Trophoblast cell (in vitro differentiated cells and primary cell): Measurements from ENCODE around the gene NUB1.

Experiments
- DNase-seq, 2 donors: peaks; one replicate each; pipeline ENCODE4 v3.0.0-alpha.2; 2016
- H2AFZ ChIP-seq: 2 replicates; pipeline ENCODE4 v1.6.1; 2013; ENCODE audit warnings: low read length, moderate library complexity, mild to moderate bottlenecking; ENCODE audit not compliant: insufficient read depth, poor library complexity
- H2AK5ac ChIP-seq: 2 replicates; pipeline ENCODE4 v1.6.1; 2013; ENCODE audit warnings: mild to moderate bottlenecking, low read length
- H2BK120ac ChIP-seq: 2 replicates; pipeline ENCODE4 v1.6.1; 2013; ENCODE audit warnings: low read length, mild to moderate bottlenecking, moderate library complexity; ENCODE audit not compliant: insufficient read depth, poor library complexity
- H2BK12ac ChIP-seq: 2 replicates; pipeline ENCODE4 v1.6.1; 2013; ENCODE audit warnings: mild to moderate bottlenecking, low read length, moderate library complexity
- H2BK5ac ChIP-seq: 2 replicates; pipeline ENCODE4 v1.6.1; 2013; ENCODE audit warnings: low read length, low read depth, moderate library complexity, mild to moderate bottlenecking; ENCODE audit not compliant: poor library complexity
- H3K14ac ChIP-seq: 2 replicates; pipeline ENCODE4 v1.6.1; 2013; ENCODE audit warnings: mild to moderate bottlenecking, low read length
- H3K18ac ChIP-seq: 2 replicates; pipeline ENCODE4 v1.6.1; 2013; ENCODE audit warnings: mild to moderate bottlenecking, low read length
- H3K23ac ChIP-seq: 2 replicates; pipeline ENCODE4 v1.6.1; 2013; ENCODE audit warnings: low read length
- H3K27ac ChIP-seq: 2 replicates; pipeline ENCODE4 v1.5.1; 2013; ENCODE audit warnings: low read depth, mild to moderate bottlenecking, inconsistent platforms, low read length, moderate library complexity
- H3K27me3 ChIP-seq: 2 replicates; pipeline ENCODE4 v1.6.1; 2013; ENCODE audit warnings: inconsistent platforms, mild to moderate bottlenecking, low read length, moderate library complexity; ENCODE audit not compliant: insufficient read depth
- H3K36me3 ChIP-seq, 2 experiments: 1 replicate in 1 of 2; 2 replicates in 1 of 2; pipeline ENCODE4 v1.6.1; 2013; ENCODE audit warnings: low read length in 2 of 2, mild to moderate bottlenecking in 2 of 2, moderate library complexity in 1 of 2; ENCODE audit not compliant: insufficient read depth in 2 of 2, control insufficient read depth in 1 of 2
- H3K4ac ChIP-seq: 2 replicates; pipeline ENCODE4 v1.6.1; 2013; ENCODE audit warnings: low read depth, mild to moderate bottlenecking, low read length, moderate library complexity
- H3K4me1 ChIP-seq, 2 experiments: 1 replicate in 1 of 2; 2 replicates in 1 of 2; pipeline ENCODE4 v1.6.1; 2013; ENCODE audit warnings: low read length in 2 of 2, mild to moderate bottlenecking in 2 of 2, moderate library complexity in 1 of 2; ENCODE audit not compliant: insufficient read depth in 2 of 2, control insufficient read depth in 1 of 2
- H3K4me2 ChIP-seq: 2 replicates; pipeline ENCODE4 v1.6.1; 2013; ENCODE audit warnings: inconsistent platforms, mild to moderate bottlenecking, low read length, moderate library complexity
- H3K4me3 ChIP-seq: 2 replicates; pipeline ENCODE4 v1.5.1; 2013; ENCODE audit warnings: mild to moderate bottlenecking, low read depth, low read length, inconsistent platforms
- H3K79me1 ChIP-seq: one replicate; pipeline ENCODE4 v1.6.1; 2013; ENCODE audit warnings: low read length
- H3K79me2 ChIP-seq: 2 replicates; pipeline ENCODE4 v1.6.1; 2013; ENCODE audit warnings: low read length, mild to moderate bottlenecking; ENCODE audit not compliant: control insufficient read depth, insufficient read depth, poor library complexity
- H3K9ac ChIP-seq: 2 replicates; pipeline ENCODE4 v1.6.1; 2013; ENCODE audit warnings: mild to moderate bottlenecking, low read length
- H3K9me3 ChIP-seq: 2 replicates; pipeline ENCODE4 v1.6.1; 2013; ENCODE audit warnings: low read depth, mild to moderate bottlenecking, control low read depth, inconsistent platforms, low read length; ENCODE audit not compliant: insufficient read depth
- H4K12ac ChIP-seq: 2 replicates; pipeline ENCODE4 v1.6.1; 2013; ENCODE audit warnings: low read depth, mild to moderate bottlenecking, low read length, moderate library complexity
- H4K8ac ChIP-seq: 2 replicates; pipeline ENCODE4 v1.6.1; 2013; ENCODE audit warnings: low read depth, mild to moderate bottlenecking, low read length, moderate library complexity
- H4K91ac ChIP-seq: one replicate; pipeline ENCODE4 v1.6.1; 2013; ENCODE audit warnings: low read depth, mild to moderate bottlenecking, low read length, moderate library complexity
- WGBS: extraction: QIAGEN DNeasy Blood & Tissue Kit; methylation state at CpG from one replicate; pipeline ENCODE4 v1.1.7; 2013; ENCODE audit warnings: missing lambda C conversion rate; ENCODE audit not compliant: insufficient read length, insufficient coverage; ENCODE audit errors: extremely low coverage; 5-methylcytosine and 5-hydroxymethylcytosine counted together

NUB1 gene

GRCh38 chr7:151396328-151396970, 54.8 kb downstream of the NUB1 start:
- Histone ChIP-seq H3K27me3 (no peaks in the 10 kb centered on the region), H3K4me2 (no peak overlapping the region), H4K91ac (no peak overlapping the region), H3K4me1 (peaks cover 0 to 3% of the 10 kb centered on the region in 2 experiments), H3K79me1 (no peaks in the 10 kb centered on the region), H3K36me3 (peaks cover 1 to 5% of the 10 kb centered on the region in 2 experiments), H4K8ac (no peak overlapping the region), H2BK5ac (no peak overlapping the region), H2AFZ (no peak overlapping the region), H3K27ac (no peak overlapping the region), H3K14ac (no peak overlapping the region), H4K12ac (no peak overlapping the region), H2BK12ac (no peak overlapping the region), H3K9ac (no peak overlapping the region), H2AK5ac (no peak overlapping the region), H3K4me3 (no peak overlapping the region), H3K18ac (no peak overlapping the region), H2BK120ac (no peak overlapping the region), H3K9me3 (no peaks in the 10 kb centered on the region), H3K23ac (no peak overlapping the region), H3K79me2 (no peaks in the 10 kb centered on the region), H3K4ac (no peak overlapping the region)
- no CpG with 5 or more reads among the region's 10 CpGs for WGBS
- DNase-seq: no peak

GRCh38 chr7:151397026-151397425, 55.4 kb downstream of the NUB1 start:
- no peak for DNase-seq
- Histone ChIP-seq H3K4me3 (no peak overlapping the region), H3K23ac (no peak overlapping the region), H3K36me3 (peaks cover 1 to 5% of the 10 kb centered on the region in 2 experiments), H4K12ac (no peak overlapping the region), H3K27ac (no peak overlapping the region), H3K18ac (no peak overlapping the region), H3K9me3 (no peaks in the 10 kb centered on the region), H2BK12ac (no peak overlapping the region), H3K4ac (no peak overlapping the region), H3K9ac (no peak overlapping the region), H3K4me1 (peaks cover 0 to 3% of the 10 kb centered on the region in 2 experiments), H2BK120ac (no peak overlapping the region), H2AK5ac (no peak overlapping the region), H4K8ac (no peak overlapping the region), H3K4me2 (no peak overlapping the region), H3K27me3 (no peaks in the 10 kb centered on the region), H2BK5ac (no peak overlapping the region), H3K14ac (no peak overlapping the region), H4K91ac (no peak overlapping the region), H2AFZ (no peak overlapping the region), H3K79me2 (no peaks in the 10 kb centered on the region), H3K79me1 (no peaks in the 10 kb centered on the region)
- no CpG with 5 or more reads among the region's 13 CpGs for WGBS

GRCh38 chr7:151398446-151399304, 57.1 kb downstream of the NUB1 start:
- Histone ChIP-seq H3K23ac (no peak overlapping the region), H3K4me2 (no peak overlapping the region), H2BK12ac (no peak overlapping the region), H3K14ac (no peak overlapping the region), H3K18ac (no peak overlapping the region), H2BK5ac (no peak overlapping the region), H3K9me3 (no peaks in the 10 kb centered on the region), H3K9ac (no peak overlapping the region), H3K4ac (no peak overlapping the region), H3K79me1 (no peaks in the 10 kb centered on the region), H2AFZ (no peak overlapping the region), H3K79me2 (no peaks in the 10 kb centered on the region), H3K27me3 (no peaks in the 10 kb centered on the region), H3K36me3 (peaks cover 1 to 4% of the 10 kb centered on the region in 2 experiments), H3K4me3 (no peak overlapping the region), H4K8ac (no peak overlapping the region), H3K4me1 (peaks cover 0 to 3% of the 10 kb centered on the region in 2 experiments), H4K91ac (no peak overlapping the region), H2AK5ac (no peak overlapping the region), H2BK120ac (no peak overlapping the region), H3K27ac (no peak overlapping the region), H4K12ac (no peak overlapping the region)
- no peak for DNase-seq
- whole genome bisulfite sequencing: 100% methylated on average over 3 of the region's 19 CpGs

- WGBS: no CpG with 5 or more reads among the region's 7 CpGs
- no peak overlapping the region for H3K27ac ChIP-seq
- no peak overlapping the region for H2AK5ac ChIP-seq
- H3K9me3 ChIP-seq: no peaks in the 10 kb centered on the region
- no peak overlapping the region for H2AFZ ChIP-seq
- H4K8ac ChIP-seq: no peak overlapping the region
- H3K36me3 ChIP-seq: peaks cover 1 to 4% of the 10 kb centered on the region in 2 experiments
- no peaks in the 10 kb centered on the region for H3K27me3 ChIP-seq
- no peak overlapping the region for H4K12ac ChIP-seq
- no peaks in the 10 kb centered on the region for H3K79me2 ChIP-seq
- H3K4me1 ChIP-seq: peaks cover 2 to 6% of the 10 kb centered on the region in 2 experiments
- no peak overlapping the region for H3K23ac ChIP-seq
- H3K18ac ChIP-seq: no peak overlapping the region
- no peak overlapping the region for H3K9ac ChIP-seq
- no peak overlapping the region for H2BK12ac ChIP-seq
- H4K91ac ChIP-seq: no peak overlapping the region
- DNase-seq: no peak
- H3K79me1 ChIP-seq: no peaks in the 10 kb centered on the region
- no peak overlapping the region for H2BK5ac ChIP-seq
- no peak overlapping the region for H3K4me2 ChIP-seq
- no peak overlapping the region for H2BK120ac ChIP-seq
- H3K14ac ChIP-seq: no peak overlapping the region
- no peak overlapping the region for H3K4ac ChIP-seq
- H3K4me3 ChIP-seq: no peak overlapping the region
Measured at GRCh38 chr7:151399305-151399601, 57.6 kb downstream of the NUB1 start.
